ENCODE data around the gene CCNY. TPM values are rescaled to one million over a fixed set of nuclear protein-coding genes. Genes with fewer than 3 reads are reported as not detected.

CCNY gene
- total RNA-seq, 1 experiment from 2014 or later: 62.2 TPM

DNA sequence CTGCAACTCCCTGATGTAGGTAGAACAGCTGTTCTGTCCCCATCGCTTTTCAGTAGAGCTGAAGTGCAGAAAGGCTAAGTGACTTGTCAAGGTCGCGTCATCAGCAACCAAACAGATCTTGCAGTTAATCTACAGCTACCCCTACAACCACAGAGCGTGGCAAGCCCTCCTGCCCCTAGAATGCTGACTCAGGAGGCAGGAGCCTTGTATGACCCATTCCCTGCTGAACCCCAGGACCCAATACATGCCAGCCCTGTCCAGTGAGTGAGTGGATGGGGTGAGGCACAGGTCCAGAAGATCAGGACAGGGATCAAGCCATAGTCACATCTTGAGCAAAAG lies 242.3 kb downstream of the CCNY start (continued):
- TF ChIP-seq, protein P1, sequence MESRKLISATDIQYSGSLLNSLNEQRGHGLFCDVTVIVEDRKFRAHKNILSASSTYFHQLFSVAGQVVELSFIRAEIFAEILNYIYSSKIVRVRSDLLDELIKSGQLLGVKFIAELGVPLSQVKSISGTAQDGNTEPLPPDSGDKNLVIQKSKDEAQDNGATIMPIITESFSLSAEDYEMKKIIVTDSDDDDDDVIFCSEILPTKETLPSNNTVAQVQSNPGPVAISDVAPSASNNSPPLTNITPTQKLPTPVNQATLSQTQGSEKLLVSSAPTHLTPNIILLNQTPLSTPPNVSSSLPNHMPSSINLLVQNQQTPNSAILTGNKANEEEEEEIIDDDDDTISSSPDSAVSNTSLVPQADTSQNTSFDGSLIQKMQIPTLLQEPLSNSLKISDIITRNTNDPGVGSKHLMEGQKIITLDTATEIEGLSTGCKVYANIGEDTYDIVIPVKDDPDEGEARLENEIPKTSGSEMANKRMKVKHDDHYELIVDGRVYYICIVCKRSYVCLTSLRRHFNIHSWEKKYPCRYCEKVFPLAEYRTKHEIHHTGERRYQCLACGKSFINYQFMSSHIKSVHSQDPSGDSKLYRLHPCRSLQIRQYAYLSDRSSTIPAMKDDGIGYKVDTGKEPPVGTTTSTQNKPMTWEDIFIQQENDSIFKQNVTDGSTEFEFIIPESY (IDR thresholded peaks at IDR 0.05; ENCODE audit: extremely low read depth, insufficient replicate concordance, low read length): no peak
- TF ChIP-seq ELF1 (IDR thresholded peaks at IDR 0.05; ENCODE audit: borderline replicate concordance, low read depth): no peak
- TF ChIP-seq, protein P2, sequence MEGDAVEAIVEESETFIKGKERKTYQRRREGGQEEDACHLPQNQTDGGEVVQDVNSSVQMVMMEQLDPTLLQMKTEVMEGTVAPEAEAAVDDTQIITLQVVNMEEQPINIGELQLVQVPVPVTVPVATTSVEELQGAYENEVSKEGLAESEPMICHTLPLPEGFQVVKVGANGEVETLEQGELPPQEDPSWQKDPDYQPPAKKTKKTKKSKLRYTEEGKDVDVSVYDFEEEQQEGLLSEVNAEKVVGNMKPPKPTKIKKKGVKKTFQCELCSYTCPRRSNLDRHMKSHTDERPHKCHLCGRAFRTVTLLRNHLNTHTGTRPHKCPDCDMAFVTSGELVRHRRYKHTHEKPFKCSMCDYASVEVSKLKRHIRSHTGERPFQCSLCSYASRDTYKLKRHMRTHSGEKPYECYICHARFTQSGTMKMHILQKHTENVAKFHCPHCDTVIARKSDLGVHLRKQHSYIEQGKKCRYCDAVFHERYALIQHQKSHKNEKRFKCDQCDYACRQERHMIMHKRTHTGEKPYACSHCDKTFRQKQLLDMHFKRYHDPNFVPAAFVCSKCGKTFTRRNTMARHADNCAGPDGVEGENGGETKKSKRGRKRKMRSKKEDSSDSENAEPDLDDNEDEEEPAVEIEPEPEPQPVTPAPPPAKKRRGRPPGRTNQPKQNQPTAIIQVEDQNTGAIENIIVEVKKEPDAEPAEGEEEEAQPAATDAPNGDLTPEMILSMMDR (IDR thresholded peaks at IDR 0.05 in 2 of 3, conservative IDR thresholded peaks at IDR 0.05 in 1 of 3; ENCODE audit: borderline replicate concordance in 1 of 3, insufficient read depth in 1 of 3, low read depth in 2 of 3, low read length in 2 of 3): no peak

DNA sequence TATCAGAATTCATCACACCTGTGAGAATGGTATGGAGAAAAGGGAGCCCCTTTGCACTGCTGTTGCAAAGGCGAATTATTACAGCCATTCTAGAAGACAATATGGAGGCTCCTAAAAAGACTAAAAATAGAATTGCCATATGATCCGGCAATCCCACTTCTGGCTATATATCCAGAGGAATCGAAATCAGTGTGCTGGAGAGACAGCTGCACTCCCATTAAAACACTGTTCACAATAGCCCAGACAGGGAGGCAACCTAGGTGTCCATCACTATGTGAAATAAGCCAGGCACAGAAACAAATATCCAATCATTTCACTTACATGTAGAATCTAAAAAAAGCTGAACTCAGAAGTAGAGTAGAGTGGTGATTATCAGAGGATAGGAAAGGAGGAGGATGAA lies 242.8 kb downstream of the CCNY start:
- POLR2A ChIA-PET: no interaction called here
- CTCF ChIA-PET: interaction anchor here (0.8 kb wide), 1 partner anchor 16 kb away, joined by 3 read pairs; no protein-coding TSS in a partner anchor
- no peak for ATAC-seq
- RAD21 ChIA-PET (ENCODE audit: low non-redundant PET in 1 of 2, low total read pairs in 2 of 2, uncharacterized antibody in 2 of 2, unreplicated experiment in 2 of 2): no interaction called here
- Histone ChIP-seq H2AFZ (ENCODE audit: low read depth, low read length, poor library complexity, severe bottlenecking) (no peak overlapping the region), H3K36me3 (ENCODE audit: control insufficient read depth in 1 of 2, insufficient read depth in 2 of 2, low read length in 2 of 2) (no peaks in the 10 kb centered on the region), H3K27me3 (ENCODE audit: insufficient read depth, low read length) (no peaks in the 10 kb centered on the region), H3K4me2 (ENCODE audit: low read length) (no peak overlapping the region), H3K27ac (ENCODE audit: low read depth, low read length) (no peak overlapping the region), H3K4me1 (ENCODE audit: control insufficient read depth in 1 of 2, insufficient read depth in 2 of 2, low read length in 2 of 2) (no peaks in the 10 kb centered on the region), H4K20me1 (ENCODE audit: insufficient read depth) (no peaks in the 10 kb centered on the region), H3K79me2 (ENCODE audit: insufficient read depth, low read length) (no peaks in the 10 kb centered on the region), H3K9ac (ENCODE audit: low read length) (no peak overlapping the region), H3K9me3 (ENCODE audit: control insufficient read depth in 1 of 2, insufficient read depth in 1 of 2, low read depth in 1 of 2, low read length in 2 of 2) (no peaks in the 10 kb centered on the region), H3K4me3 (replicated peaks in 1 of 2; ENCODE audit: low read depth in 1 of 2, low read length in 2 of 2) (no peak overlapping the region), H3K9me2 (ENCODE audit: insufficient read depth) (no peaks in the 10 kb centered on the region)
- TF ChIP-seq, protein P3, sequence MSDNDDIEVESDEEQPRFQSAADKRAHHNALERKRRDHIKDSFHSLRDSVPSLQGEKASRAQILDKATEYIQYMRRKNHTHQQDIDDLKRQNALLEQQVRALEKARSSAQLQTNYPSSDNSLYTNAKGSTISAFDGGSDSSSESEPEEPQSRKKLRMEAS (IDR thresholded peaks at IDR 0.05): no peak
- TF ChIP-seq SRF (IDR thresholded peaks at IDR 0.05; ENCODE audit: low read depth): no peak
- TF ChIP-seq, protein P4, sequence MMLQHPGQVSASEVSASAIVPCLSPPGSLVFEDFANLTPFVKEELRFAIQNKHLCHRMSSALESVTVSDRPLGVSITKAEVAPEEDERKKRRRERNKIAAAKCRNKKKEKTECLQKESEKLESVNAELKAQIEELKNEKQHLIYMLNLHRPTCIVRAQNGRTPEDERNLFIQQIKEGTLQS (IDR thresholded peaks at IDR 0.05): no peak
- TF ChIP-seq SIN3A (IDR thresholded peaks at IDR 0.05; ENCODE audit: low read depth): no peak
- no peak for TF ChIP-seq CBX3 (IDR thresholded peaks at IDR 0.05; ENCODE audit: low read depth)
- TF ChIP-seq, protein P1 (IDR thresholded peaks at IDR 0.05; ENCODE audit: extremely low read depth, insufficient replicate concordance, low read length): no peak
- no peak for TF ChIP-seq SP1 (IDR thresholded peaks at IDR 0.05; ENCODE audit: low read depth)
- no peak for TF ChIP-seq EZH2 (IDR thresholded peaks at IDR 0.05)
- TF ChIP-seq EGR1 (IDR thresholded peaks at IDR 0.05; ENCODE audit: low read depth): no peak
- no peak for TF ChIP-seq POLR2AphosphoS5 (IDR thresholded peaks at IDR 0.05; ENCODE audit: low read depth, low read length)
- BruUV-seq (replicated peaks): no TSS peak
- no peak for DNase-seq (ENCODE audit: low read depth, low spot score)
- intact Hi-C loops (cut with micrococcal nuclease): no loop called here

All from HCT116 (cell line).